Ovary (tissue), 3 donors: Measurements from ENCODE around the gene HRH2.

Source experiments
- POLR2A ChIP-seq: fragments of 450-650 bp; IDR thresholded peaks from one replicate; pipeline ENCODE4 v1.6.1; 2017; ENCODE audit warnings: antibody characterized with exemption, mild to moderate bottlenecking, moderate library complexity
- TF ChIP-seq, protein P1 (sequence below), 3 donors: fragments of 450-650 bp in 2 of 3; fragments of 200-600 bp in 1 of 3; IDR thresholded peaks; one replicate each; pipeline versions ENCODE4 v1.5.1 to v1.8.0; 2016 to 2022; ENCODE audit warnings: antibody characterized with exemption in 3 of 3, mild to moderate bottlenecking in 1 of 3
- donor health status: DM: no; HTN: no; CAD: no.

DNA sequence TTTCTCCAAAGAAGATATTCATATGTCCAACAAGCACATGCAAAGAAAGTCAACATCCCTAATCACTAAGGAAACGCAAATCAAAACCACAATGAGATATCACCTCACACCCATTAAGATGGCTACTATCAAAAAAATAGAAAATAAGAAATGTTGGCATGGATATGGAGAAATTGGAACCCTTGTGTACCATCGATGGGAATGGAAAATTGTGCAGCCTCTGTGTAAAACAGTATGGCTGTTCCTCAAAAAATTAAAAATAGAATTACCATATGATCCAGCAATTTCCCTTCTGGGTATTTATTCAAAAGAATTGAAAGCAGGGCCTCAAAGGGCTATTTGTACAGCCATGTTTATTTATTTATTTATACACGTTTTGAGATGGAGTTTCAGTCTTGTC lies 43.0 kb upstream of the HRH2 start:
- no peak for TF ChIP-seq POLR2A
- TF ChIP-seq, protein P1, sequence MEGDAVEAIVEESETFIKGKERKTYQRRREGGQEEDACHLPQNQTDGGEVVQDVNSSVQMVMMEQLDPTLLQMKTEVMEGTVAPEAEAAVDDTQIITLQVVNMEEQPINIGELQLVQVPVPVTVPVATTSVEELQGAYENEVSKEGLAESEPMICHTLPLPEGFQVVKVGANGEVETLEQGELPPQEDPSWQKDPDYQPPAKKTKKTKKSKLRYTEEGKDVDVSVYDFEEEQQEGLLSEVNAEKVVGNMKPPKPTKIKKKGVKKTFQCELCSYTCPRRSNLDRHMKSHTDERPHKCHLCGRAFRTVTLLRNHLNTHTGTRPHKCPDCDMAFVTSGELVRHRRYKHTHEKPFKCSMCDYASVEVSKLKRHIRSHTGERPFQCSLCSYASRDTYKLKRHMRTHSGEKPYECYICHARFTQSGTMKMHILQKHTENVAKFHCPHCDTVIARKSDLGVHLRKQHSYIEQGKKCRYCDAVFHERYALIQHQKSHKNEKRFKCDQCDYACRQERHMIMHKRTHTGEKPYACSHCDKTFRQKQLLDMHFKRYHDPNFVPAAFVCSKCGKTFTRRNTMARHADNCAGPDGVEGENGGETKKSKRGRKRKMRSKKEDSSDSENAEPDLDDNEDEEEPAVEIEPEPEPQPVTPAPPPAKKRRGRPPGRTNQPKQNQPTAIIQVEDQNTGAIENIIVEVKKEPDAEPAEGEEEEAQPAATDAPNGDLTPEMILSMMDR (IDR thresholded peaks at IDR 0.05) = no peak
